ENCODE results near the gene CORO2A.
A peak's percentile ranks its signal among the peaks of the same experiment; 100 is the strongest.
"Not testable (repeated sequence)": the region's sequence is repeated elsewhere in the genome, so short reads cannot be mapped to it uniquely, and the experiment has no call there.

The CORO2A gene

DNA sequence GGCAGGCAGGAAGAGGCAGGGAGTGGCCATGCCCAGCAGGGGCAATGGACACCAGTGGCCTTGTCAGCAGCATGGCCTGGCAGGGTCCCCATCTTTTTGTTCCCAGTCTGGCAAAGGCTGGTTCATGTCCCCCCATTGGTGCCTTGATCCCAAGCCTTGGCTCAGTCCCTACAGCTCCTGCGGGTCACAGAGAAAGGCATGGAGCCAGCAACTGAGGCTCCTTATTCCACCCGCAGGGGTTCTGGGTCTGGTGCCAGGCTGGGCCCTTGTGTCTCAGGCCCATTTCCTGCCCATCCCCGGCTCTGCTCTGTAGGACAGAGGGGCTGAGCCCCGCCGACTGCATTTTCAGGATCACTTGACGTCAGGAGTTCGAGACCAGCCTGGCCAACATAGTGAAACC lies 87.4 kb downstream of the CORO2A start:
- DNase-seq (ENCODE audit: low spot score): no peak

DNA sequence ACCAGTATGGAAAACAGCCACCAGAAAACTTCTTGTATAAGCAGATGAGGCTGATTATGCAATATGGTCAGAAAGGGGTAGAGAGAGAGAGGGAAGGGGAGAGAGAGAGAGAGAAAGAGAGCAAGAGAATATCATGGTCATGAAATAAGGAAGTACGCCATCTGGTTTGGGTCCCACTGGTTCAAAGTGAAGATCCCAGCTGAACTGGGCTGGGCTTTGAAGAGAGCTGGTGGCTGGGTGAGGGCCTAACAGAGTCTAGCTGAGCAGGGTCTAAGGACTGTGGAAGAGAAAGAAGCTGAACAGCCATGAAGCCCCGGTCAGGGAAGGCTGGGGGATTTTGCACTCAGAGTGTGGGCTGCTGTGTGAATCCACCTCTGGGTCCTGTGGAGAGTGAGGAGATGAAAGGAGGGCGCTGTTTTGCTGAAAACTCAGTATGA lies 88.0 kb downstream of the CORO2A start:
- peak; percentile 65 for DNase-seq (ENCODE audit: low spot score)

DNA sequence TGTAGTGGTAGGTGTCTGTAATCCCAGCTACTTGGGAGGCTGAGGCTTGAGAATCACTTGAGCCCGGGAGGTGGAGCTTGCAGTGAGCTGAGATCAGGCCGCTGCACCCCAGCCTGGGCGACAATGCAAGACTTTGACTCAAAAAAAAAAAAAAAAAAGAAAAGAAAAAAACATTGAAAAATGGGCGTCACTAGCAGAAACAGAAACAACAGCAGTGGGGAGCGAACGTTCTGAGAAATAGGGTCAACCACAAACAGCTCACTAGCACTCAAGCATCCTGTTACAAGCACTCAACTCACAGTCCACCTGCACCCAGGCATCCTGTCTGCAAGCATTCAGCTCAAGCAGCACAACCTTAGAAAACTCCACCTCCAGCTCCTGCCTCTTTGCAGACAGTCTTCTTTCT lies 90.6 kb downstream of the CORO2A start:
- peak; percentile 73 for DNase-seq (ENCODE audit: low spot score)

DNA sequence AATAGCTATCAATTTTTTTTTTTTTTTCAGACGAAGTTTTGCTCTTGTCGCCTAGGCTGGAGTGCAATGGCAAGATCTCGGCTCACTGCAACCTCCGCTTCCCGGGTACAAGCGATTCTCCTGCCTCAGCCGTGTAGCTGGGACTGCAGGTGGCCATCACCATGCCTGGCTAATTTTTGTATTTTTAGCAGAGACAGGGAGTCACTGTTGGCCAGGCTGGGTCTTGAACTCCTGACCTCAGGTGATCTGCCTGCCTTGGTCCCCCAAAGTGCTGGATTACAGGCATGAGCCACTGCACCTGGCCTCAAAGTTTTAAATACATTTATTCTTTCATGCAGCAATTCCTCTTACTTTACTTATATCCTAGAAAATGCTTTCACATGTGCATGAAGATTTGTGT lies 91.0 kb downstream of the CORO2A start:
- no peak for DNase-seq (ENCODE audit: low spot score)

DNA sequence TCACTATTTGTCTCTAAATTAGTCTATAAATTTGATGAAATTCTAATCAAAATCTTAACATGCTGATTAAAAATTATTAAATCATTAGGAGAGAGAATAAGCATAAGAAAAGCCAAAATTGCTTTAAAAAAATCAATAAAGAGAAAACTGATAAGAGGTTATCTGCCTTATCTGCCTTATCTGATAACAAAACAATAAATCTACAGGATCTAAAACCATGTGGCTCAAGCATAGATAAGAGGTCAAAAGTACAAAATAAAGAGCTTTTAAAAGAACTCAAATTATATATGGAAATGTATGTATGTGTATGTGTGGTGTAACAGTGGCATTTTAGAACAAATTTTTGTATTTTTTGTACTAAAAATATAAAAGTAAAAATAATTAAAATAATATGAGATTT lies 92.0 kb downstream of the CORO2A start:
- DNase-seq (ENCODE audit: low spot score): no peak

DNA sequence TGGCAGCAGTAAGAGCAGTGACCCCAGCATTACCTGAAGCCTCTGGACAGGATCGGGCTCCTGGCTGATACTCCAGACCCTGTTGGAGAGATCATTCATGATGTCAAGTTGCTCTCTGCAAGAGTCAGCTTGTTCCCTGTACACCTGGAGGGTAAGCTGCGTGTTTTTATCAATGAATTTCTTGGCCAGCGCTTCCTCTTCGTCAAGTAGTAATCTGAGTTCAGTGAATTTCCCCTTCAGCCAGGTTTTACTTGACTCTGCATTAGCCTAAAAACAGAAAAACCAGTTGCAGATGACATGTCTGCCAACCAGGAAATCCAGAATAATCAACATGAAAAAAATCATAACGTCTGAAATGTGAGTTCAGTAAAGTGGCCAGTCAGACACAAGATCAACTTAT lies 92.5 kb downstream of the CORO2A start:
- DNase-seq (ENCODE audit: low spot score): no peak

DNA sequence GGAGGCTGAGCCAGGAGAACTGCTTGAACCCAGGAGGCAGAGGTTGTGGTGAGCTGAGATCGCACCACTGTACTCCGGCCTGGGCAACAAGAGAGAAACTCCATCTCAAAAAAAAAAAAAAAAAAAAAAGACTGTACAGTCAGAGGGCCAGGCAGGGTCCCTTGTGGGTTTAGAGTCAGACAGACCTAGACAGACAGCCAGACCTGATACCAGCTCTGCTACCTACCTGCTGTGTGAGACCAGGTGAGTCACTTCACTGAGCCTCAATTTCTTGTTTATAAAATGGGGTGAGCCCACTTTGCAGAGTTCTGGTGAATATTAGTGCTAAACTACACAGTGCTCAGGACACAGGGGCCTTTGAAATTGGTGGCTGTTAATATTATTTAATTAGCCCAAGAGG lies 93.1 kb downstream of the CORO2A start:
- no peak for DNase-seq (ENCODE audit: low spot score)

DNA sequence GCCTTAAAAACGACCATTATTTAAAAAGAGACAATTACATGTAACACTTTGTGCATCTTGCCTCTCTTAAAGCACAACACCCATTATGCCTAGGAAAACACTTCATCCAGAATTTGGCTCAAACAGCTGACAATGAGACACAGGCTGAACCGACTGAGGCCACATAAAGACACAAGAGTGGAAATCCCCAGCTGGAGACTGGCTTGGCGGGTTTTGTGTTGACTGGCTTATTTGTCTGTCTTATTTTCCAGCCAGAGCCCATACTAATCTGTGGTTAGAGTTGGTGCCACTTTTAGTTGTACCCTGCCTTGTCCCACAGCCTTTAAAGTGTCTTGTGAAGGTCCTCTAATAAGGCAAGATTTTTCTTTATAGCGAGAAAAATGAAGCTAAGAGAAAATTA lies 94.6 kb downstream of the CORO2A start:
- DNase-seq (ENCODE audit: low spot score): no peak

DNA sequence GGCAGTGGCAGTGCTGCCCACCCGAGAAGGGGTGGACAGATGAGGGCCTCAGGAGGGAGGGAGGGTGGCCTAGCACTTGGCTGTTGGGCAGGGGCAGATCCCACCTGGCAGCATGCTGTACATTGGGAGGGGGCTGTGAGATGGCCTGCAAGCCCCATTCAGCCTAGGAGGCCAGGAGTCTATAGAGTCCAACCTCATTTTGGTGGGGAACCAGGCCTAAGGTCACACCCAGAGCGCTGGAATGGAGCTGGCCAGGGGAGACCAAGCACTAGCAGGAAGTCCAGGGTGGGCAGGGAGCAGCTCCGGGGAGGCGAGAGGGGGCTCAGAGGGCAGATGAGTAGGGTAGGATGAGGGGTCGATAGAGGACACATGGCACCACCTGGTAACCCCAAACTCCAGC lies 96.3 kb downstream of the CORO2A start:
- DNase-seq (ENCODE audit: low spot score): no peak

DNA sequence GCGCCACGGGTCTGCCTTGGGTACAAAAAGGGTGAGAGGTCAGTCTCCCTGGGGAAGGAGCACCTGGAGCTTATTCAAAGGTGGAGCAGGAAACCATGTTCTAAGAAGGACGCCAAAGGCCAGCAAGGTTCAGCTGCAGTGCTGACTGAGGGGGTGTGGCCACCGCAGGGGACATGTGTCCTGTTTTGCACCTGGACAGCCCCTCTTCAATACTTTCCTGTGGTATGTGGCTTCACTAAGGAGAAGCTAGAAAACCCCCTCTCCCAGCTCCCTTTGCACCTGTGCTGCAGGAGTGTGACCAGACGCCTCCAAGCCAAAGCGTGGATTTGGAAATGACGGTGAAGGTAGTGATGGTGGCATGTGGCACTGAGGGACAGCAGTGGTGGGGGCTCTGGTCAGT lies 97.0 kb downstream of the CORO2A start:
- no peak for DNase-seq (ENCODE audit: low spot score)

DNA sequence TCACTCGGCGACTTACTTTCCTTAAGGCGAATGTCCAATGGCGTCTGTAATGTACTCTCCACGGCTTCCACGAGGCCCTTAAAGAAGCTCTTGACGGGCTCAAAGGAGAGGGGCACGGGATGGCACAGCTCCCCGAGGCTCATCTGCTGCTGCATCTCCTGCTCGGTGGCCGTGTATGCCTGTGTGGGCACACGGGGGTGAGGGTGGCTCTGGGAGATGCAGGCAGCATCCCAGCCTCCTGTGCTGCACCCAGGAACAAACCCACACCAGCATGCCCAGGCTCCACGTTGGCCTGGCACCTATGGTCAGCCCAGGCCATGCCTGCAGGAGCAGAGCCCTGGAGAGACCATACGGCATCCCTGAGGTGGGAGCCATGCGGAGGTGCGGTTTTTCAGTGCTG lies 97.6 kb downstream of the CORO2A start:
- no peak for DNase-seq (ENCODE audit: low spot score)

DNA sequence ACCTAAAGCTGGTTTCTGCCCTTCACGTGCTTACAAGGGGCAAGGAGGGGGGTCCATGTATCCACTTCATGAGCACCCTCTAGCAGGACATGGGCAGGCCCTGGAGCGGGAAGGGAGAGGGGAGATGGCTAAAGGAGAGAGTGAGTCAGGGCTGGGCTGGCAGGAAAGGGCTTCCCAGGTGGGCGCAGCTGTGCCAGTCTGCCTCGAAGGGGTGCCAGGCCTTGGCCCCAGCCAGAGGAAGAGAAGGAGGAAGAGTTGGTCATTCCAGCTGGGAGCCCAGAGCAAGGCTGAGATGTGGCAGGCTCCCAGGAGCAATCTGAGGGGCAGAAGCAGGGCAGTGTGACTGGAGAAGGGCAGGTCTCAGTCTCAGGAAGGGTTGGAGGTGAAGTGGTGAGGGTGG lies 98.1 kb downstream of the CORO2A start:
- no peak for DNase-seq (ENCODE audit: low spot score)

DNA sequence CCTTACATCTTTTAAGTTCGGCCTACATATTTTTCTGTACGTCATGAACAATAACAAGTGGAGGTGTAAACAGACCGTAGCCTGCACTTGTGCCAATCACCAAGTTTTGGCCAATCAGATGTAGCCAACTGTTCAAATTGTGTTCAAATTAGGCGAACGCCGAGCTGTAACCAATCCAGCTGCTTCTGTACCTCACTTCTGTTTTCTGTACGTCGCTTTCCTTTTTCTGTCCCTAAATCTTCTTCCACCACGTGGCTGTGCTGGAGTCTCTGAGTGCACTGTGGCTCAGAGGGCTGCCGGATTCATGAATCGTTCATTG lies 99.9 kb downstream of the CORO2A start:
- no peak for DNase-seq (ENCODE audit: low spot score)

DNA sequence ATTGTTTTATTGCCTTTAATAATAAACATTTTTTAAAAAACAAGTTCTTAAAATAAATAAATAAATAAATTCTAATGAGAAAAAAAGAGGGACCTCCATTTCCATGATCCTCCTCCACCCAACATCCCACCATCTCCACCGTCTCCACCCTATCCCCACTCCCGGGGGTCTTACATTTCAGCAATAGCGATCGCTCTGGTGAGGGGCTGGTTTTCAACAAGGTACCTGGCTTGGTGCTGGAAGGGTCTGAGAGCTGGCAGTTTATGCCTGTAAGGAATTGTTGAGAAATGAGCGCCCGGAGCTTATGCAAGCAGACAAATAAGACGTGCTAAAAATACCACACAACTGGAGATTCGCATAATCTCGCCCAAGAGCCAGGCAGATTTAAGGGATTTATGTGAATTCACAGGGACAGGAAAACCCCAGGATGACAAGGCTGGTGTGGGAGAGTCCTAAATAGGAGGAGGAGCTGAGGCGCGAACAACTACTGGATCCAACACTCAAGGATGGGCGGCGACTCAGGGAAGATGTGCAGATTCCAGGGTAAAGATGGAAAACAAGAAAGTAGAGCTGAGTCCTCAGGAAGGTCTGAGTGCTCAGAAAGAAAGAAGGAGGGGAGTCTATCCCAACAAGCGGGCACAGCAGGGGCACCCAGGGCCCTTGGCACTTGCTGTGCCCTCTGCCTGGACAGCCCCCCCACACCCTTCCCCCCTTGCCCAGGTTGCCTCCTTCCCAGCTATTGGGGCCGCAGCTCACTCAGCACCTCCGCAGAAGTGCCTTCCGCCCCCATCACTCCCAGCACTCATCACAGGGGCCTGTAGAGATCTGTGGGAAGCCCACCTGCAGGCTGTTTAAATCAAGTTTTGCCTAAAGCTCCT lies 100.5 kb downstream of the CORO2A start:
- no peak for DNase-seq (ENCODE audit: low spot score)

DNA sequence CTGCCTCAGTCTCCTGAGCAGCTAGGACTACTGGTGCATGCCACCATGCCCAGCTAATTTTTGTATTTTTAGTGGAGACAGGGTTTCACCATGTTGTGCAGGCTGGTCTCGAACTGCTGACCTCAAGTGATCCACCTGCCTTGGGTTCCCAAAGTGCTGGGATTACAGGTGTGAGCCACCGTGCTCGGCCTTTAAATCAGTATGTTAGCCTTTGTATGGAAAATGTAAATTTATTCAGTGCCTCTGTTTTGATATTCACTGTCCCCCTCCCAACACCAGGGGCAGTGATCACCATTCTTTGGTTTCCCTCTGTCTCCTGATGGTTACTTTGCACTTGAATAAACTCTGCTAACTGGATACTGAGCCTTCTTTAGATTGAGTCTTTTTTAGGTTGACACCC lies 101.8 kb downstream of the CORO2A start:
- DNase-seq (ENCODE audit: low spot score): not testable (repeated sequence)

DNA sequence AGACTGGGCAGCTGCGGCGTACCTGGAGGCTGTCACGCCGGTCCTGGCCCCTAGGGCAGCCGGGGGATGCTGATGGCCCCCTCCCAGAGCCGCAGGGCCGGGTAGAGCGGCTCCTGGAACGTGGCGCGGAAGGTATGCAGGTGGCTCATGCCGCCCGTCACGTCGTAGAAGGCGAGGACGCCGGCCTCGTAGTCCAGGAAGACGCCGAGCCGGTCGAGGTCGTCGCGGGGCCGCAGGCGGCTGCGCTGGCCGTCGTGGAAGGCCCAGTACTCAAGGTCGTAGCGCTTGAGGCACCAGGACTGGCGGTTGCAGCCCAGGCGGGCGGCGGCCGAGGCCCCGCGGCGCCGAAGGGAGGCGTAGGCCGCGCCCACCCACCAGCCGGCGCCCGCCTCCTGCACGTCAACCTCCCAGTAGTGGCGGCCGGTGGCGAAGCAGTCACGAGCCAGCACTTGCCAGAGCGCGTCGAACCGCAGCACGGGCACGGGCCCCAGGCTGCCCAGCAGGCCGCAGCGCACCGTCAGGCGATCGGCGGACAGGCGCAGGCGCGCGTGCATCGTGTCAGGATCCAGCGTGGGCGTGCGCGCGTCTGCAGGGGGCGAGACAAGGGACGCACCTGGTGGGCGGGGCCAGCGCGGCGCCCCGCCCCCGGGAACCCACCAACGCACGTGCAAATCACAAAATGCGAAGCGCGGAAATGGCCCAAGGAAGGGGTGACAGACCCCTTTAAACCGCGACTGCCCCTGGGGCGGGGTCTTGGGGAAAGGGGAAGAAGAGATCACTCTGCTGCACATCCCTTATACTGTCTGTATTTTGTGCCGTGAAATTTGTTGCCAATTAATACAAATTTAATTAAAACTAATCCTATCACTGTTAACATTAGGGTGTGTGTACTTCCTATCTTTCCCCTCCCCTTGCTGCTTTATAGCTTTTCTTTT lies 104.8 kb downstream of the CORO2A start:
- DNase-seq (ENCODE audit: low spot score): peak; percentile 79

DNA sequence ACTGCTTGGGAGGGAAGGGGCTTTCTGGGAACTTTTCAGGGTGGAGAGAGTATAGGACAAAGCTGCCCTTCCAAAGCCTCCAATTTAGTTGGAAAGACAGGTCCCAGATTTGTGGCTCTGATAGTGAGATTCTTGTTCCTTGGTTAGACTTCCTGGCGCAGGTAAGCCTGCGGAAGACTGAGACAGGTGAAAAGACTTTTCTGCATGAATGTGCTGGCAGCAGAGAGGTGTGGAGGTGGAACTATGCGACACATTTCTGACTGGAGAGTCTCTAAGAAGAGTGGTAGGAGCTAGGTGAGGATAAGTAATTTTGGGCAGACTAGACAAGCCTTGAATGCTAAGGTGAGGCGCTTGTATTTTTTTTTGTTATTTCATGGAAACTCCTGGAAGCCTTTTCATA lies 106.0 kb downstream of the CORO2A start:
- no peak for DNase-seq (ENCODE audit: low spot score)

DNA sequence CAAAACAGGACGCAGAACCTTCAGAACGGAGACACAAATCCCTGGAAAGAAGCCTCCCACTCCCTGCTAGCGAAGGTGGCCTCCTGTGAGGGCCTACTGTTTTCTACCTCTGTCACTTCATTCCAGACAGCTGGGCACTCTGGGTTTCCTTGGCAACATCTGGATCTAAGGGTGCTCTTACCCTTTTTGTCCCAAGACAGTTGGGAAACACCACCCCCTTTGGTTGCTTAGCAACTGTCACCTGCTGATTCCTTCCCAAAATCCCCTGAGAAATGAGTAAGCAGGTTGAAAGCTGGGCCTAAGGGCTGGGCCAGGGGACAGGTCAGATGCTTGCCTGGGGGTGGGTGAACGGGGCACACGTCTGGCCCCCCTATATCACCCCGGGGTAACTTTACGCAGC lies 106.5 kb downstream of the CORO2A start:
- DNase-seq (ENCODE audit: low spot score): no peak

DNA sequence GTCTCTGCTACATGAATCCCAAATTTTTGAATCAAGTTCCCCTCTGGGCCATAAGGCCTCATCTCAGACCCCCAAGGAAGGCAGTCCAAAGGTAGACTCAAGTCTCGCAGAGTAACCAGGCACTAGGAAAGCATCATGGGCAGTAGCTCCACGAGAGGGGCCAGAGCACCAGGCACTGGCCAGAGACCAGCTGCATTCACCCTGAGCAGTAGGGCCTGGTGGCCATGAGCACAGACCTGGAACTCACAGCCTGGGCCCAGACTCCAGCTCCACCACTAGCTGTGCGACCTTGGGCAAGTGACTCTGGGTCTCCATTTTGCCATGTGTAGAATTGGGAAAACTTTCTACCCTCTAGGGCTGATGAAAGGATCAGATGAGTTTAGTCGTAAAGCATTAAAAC lies 107.4 kb downstream of the CORO2A start:
- no peak for DNase-seq (ENCODE audit: low spot score)

DNA sequence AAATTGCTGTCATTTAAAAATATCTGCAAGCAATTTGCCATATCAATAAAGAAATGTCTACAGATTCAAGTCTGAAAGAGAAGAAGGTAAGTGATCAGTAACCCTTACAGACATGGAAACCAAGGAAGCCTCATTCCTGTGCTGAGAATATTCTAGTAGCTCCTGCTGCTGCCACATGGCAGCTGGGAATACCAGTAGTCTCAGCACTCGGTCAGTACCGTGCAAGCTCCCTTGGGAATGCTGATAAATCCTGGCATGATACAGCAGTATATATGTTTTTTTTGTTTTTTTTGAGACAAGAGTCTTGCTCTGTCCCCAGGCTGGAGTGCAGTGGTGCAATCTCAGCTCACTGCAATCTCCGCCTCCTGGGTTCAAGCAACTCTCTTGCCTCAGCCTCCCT lies 108.0 kb downstream of the CORO2A start:
- DNase-seq (ENCODE audit: low spot score): no peak

DNA sequence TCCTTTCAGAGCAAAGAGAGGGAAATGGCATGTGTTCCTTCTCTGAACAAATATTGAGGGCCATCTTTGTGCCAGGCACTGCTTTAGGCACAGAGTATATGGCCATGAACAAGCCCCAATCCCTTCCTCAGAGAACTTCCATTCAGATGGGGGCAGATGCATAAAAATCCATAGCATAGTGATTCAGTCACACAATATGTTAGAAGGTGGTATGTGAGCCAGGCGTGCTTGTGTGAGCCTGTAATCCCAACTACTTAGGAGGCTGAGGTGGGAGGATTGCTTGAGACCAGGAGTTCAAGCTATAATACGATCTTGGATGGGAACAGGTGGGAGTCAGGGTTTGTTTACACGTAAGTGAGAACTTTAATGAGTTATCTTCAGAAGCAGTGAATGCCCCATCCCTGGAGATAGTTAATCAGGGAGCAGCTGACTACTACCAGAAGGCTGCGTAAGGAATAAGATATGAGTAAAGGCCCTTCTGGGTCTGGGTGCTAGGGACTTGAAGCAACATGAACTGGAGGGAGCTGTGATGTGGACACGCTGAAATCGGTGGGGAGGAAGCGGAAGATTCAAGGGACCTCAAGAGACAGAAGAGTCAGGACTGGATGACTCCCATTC lies 108.8 kb downstream of the CORO2A start:
- no peak for DNase-seq (ENCODE audit: low spot score)

DNA sequence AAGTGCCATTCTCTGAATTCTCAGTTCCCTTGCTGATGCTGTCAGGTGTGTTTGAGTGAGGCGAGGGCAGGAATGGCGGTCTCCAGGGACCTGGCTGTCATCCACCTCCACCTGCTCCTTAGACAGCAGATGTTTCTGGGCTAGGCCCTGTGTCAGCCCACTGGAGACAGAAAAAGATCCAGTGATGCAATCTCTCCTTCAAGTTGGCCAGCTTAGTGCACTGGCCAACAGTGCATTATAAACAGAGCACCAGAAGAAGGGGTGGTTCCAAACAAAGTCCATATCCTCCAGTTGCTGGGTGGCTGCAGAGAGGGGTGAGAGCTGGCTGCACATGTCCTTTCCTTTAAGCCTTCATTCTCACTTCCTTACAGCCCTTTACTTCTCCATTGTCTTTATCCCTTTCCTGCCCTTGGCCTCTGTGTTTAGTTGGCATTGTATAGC lies 109.4 kb downstream of the CORO2A start:
- DNase-seq (ENCODE audit: low spot score): no peak
